NCI-H524 treated with DMSO at 0.1 percent for 48 hours (cell line): ENCODE data around the gene IFNL2.

Source experiments
- DNase-seq: peaks from one replicate; lab custom pipeline; 2025; lab: John Stamatoyannopoulos, UW

IFNL2 gene

DNA sequence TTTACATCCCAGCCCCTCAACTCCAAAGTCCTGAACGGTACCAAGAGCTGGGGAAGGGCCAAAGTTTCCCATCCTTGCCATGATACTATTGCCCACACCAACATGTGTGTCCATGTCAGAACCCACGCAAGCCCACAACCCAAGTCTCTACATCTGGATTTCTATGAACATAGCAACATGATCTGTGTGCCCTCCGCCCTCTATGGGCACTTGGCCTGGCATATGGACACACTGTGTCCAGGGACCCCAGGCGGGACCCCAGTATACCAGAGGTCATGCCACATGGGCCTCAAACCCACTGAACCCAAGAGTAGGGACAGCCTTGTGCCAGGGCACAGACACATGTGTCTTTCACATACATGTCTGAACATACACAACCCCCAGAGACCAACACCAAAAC, 50.5 kb downstream of the IFNL2 start:
- DNase-seq, result no peak

- no peak for DNase-seq
Observed at GRCh38 chr19:39319098-39319891, 51.1 kb downstream of the IFNL2 start.
